GM23248 (cell line): ENCODE results near the gene KRTAP5-1. TPM values are rescaled to one million over a fixed set of nuclear protein-coding genes. Genes with fewer than 3 reads are reported as not detected.
"Not testable (repeated sequence)": the region's sequence is repeated elsewhere in the genome, so short reads cannot be mapped to it uniquely, and the experiment has no call there.

ENCODE experiments used
- DNase-seq: peaks from one replicate; pipeline ENCODE4 v3.0.0-alpha.2; 2015
- H2AFZ ChIP-seq: fragments of 200-600 bp; sonication (generic); 2 replicates; pipeline ENCODE4 v1.6.1; 2016; ENCODE audit warnings: antibody characterized with exemption
- H3F3A ChIP-seq: fragments of 200-600 bp; sonication (generic); 2 replicates; pipeline ENCODE4 v1.6.1; 2016; ENCODE audit warnings: mild to moderate bottlenecking, antibody characterized with exemption, mixed run types; ENCODE audit not compliant: insufficient read depth
- H3K27ac ChIP-seq: fragments of 200-600 bp; sonication (generic); 2 replicates; pipeline ENCODE4 v1.5.1; 2016; ENCODE audit warnings: mild to moderate bottlenecking
- H3K27me3 ChIP-seq: fragments of 200-600 bp; sonication (generic); replicated peaks from 2 replicates; pipeline ENCODE4 v1.6.1; 2016; ENCODE audit warnings: mild to moderate bottlenecking; ENCODE audit not compliant: insufficient read depth
- H3K36me3 ChIP-seq: fragments of 200-600 bp; sonication (generic); 2 replicates; pipeline ENCODE4 v1.6.1; 2016; ENCODE audit warnings: low read depth, mild to moderate bottlenecking
- H3K4me1 ChIP-seq: fragments of 200-600 bp; sonication (generic); 2 replicates; pipeline ENCODE4 v1.6.1; 2016; ENCODE audit warnings: mild to moderate bottlenecking; ENCODE audit not compliant: insufficient read depth
- H3K4me2 ChIP-seq: fragments of 200-600 bp; sonication (generic); one replicate; pipeline ENCODE4 v1.6.1; 2016; ENCODE audit warnings: mild to moderate bottlenecking; ENCODE audit not compliant: unreplicated experiment
- H3K4me3 ChIP-seq: fragments of 200-600 bp; sonication (generic); 2 replicates; pipeline ENCODE4 v1.5.1; 2016; ENCODE audit warnings: mild to moderate bottlenecking
- H3K79me2 ChIP-seq: fragments of 200-600 bp; sonication (generic); 2 replicates; pipeline ENCODE4 v1.6.1; 2016; ENCODE audit warnings: mild to moderate bottlenecking; ENCODE audit not compliant: insufficient read depth
- H3K9ac ChIP-seq: fragments of 200-600 bp; sonication (generic); 2 replicates; pipeline ENCODE4 v1.6.1; 2016; ENCODE audit warnings: mild to moderate bottlenecking
- H3K9me2 ChIP-seq: fragments of 200-600 bp; sonication (generic); 2 replicates; pipeline ENCODE4 v1.6.1; 2016; ENCODE audit warnings: mixed run types, mild to moderate bottlenecking, moderate library complexity; ENCODE audit not compliant: insufficient read depth
- H3K9me3 ChIP-seq: fragments of 200-600 bp; sonication (generic); one replicate; pipeline ENCODE4 v1.6.1; 2017; ENCODE audit warnings: low read depth
- H4K20me1 ChIP-seq: fragments of 200-600 bp; sonication (generic); 2 replicates; pipeline ENCODE4 v1.6.0; 2016; ENCODE audit not compliant: insufficient read depth
- EZH2 ChIP-seq: fragments of 200-600 bp; sonication (generic); IDR thresholded peaks from 2 replicates; pipeline ENCODE4 v1.6.1; 2018; ENCODE audit warnings: antibody characterized with exemption, mild to moderate bottlenecking; ENCODE audit not compliant: insufficient read depth, poor library complexity, severe bottlenecking
- EZH2phosphoT487 ChIP-seq: fragments of 200-600 bp; sonication (generic); IDR thresholded peaks from 2 replicates; pipeline ENCODE4 v1.6.1; 2018; ENCODE audit warnings: antibody characterized with exemption, moderate library complexity, mild to moderate bottlenecking, low read depth; ENCODE audit not compliant: insufficient read depth
- WGBS, 2 experiments: methylation state at CpG; one replicate each; pipeline ENCODE4 v1.1.6; 2015 to 2017; ENCODE audit warnings: low lambda C conversion rate in 2 of 2, low coverage in 1 of 2; ENCODE audit errors: missing lambda C conversion rate in 2 of 2; 5-methylcytosine and 5-hydroxymethylcytosine counted together
- in situ Hi-C: fragments of 300-500 bp; cut with MboI; formaldehyde crosslinking; loops from 2 replicates; pipeline ENCODE4 v1.15.0; 2020
- polyA plus RNA-seq: library from polyadenylated mRNA; unstranded; fragments of >200 nt; fragmentation: Nextera tagmentation; extraction: Ambion mirVana; gene quantifications from 2 replicates; pipeline ENCODE4 v1.2.1, GENCODE V29; 2016
- total RNA-seq: library from RNA; depleted of rRNA; stranded (reverse); fragments of >200 nt; shearing (Covaris generic); gene quantifications from 2 replicates; pipeline ENCODE4 v1.2.3, GENCODE V29; 2014

The KRTAP5-1 gene
- total and polyA plus RNA-seq, 2 experiments from 2014 or later, result not detected

DNA sequence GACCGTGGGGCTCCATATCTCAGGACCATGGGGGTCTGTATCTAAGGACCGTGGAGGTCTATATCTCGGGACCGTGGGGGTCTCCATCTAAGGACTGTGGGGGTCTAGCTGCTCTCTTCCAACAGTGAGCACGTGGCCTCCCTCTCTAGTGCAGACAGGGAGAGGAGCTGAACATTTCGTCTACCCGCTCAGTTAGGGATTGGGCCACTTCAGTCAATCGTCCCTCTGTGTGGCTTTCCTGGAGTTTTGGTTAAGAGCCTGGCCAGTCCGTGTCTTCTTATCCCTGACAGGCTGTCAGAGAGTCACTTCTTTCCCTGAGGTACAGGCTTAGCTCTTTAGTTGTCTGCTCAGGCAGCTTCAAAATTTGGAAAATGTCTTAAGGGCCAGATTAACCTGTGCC, 3.1 kb downstream of the KRTAP5-1 start:
- in situ Hi-C loops, result no loop called here
- H3K4me3 ChIP-seq, result no peak overlapping the region
- no peaks in the 10 kb centered on the region for H4K20me1 ChIP-seq
- DNase-seq, result no peak
- H3K9me3 ChIP-seq, result no peaks in the 10 kb centered on the region
- no peaks in the 10 kb centered on the region for H3K36me3 ChIP-seq
- H3K9me2 ChIP-seq, result no peaks in the 10 kb centered on the region
- no peak overlapping the region for H2AFZ ChIP-seq
- no peak overlapping the region for H3K27ac ChIP-seq
- peaks cover 24% of the 10 kb centered on the region; the same call in 1 of the 2 replicates for H3K27me3 ChIP-seq
- H3K79me2 ChIP-seq, result no peaks in the 10 kb centered on the region
- no peak overlapping the region for H3K9ac ChIP-seq
- 50 to 51% methylated on average over 9 of the region's 9 CpGs for WGBS, 2 experiments
- H3F3A ChIP-seq, result no peaks in the 10 kb centered on the region
- no peaks in the 10 kb centered on the region for H3K4me1 ChIP-seq
- TF ChIP-seq EZH2phosphoT487, result no peak
- H3K4me2 ChIP-seq, result no peak overlapping the region

DNA sequence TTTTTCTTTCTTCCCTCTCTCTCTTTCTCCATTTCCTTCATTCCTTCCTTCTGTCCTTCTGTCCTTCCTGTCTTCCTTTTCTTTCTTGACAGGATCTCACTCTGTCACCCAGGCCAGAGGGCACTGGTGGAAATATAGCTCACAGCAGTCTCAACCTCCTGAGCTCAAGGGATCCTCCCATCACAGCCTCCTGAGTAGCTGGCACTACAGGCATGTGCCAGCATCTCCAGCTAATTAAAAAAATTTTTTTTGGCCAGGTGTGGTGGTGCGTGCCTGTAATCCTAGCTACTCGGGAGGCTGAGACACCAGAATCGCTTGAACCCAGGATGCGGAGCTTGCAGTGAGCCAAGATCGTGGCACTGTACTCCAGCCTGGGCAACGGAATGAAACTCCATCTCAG, 8.3 kb downstream of the KRTAP5-1 start:
- H3K27ac ChIP-seq, result no peak overlapping the region
- 56 to 63% methylated on average over 6 of the region's 6 CpGs for WGBS, 2 experiments
- peaks cover 12% of the 10 kb centered on the region for H3K27me3 ChIP-seq
- H4K20me1 ChIP-seq, result no peaks in the 10 kb centered on the region
- in situ Hi-C loops, result no loop called here
- no peaks in the 10 kb centered on the region for H3K4me1 ChIP-seq
- no peak overlapping the region for H3K4me2 ChIP-seq
- 0 out of 2 replicates have a peak, but pooled peaks cover 3% of the 10 kb centered on the region for H3F3A ChIP-seq
- H3K9me2 ChIP-seq, result no peaks in the 10 kb centered on the region
- no peaks in the 10 kb centered on the region for H3K79me2 ChIP-seq
- H3K4me3 ChIP-seq, result no peak overlapping the region
- TF ChIP-seq EZH2phosphoT487 (no peak), EZH2 (no peak)
- no peaks in the 10 kb centered on the region for H3K9me3 ChIP-seq
- no peak overlapping the region for H2AFZ ChIP-seq
- no peak for DNase-seq
- no peaks in the 10 kb centered on the region for H3K36me3 ChIP-seq
- H3K9ac ChIP-seq, result no peak overlapping the region

DNA sequence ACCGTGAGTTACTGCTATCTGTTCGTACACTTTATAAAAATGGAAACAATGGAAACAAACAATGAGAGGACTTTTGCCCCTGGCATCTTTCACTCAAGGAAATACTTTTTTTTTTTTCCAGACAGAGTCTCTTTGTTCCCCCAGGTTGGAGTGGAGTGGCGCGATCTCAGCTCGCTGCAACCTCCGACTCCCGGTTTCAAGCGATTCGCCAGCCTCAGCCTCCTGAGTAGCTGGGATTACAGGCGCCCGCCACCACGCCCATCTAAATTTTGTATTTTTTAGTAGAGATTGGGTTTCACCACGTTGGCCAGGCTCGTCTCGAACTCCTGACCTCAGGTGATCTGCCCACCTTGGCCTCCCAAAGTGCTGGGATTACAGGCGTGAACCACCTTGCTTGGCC, 9.3 kb downstream of the KRTAP5-1 start:
- in situ Hi-C loops, H3K4me2 ChIP-seq, H3K9me3 ChIP-seq, H3K4me3 ChIP-seq, DNase-seq, H3K36me3 ChIP-seq, H3K4me1 ChIP-seq, H4K20me1 ChIP-seq, H2AFZ ChIP-seq, H3K27ac ChIP-seq, H3K79me2 ChIP-seq, H3K9ac ChIP-seq, H3F3A ChIP-seq, H3K9me2 ChIP-seq: not testable (repeated sequence)
- H3K27me3 ChIP-seq, result peaks cover 18% of the 10 kb centered on the region
- WGBS, 2 experiments, result 65 to 70% methylated on average over 16 of the region's 16 CpGs

DNA sequence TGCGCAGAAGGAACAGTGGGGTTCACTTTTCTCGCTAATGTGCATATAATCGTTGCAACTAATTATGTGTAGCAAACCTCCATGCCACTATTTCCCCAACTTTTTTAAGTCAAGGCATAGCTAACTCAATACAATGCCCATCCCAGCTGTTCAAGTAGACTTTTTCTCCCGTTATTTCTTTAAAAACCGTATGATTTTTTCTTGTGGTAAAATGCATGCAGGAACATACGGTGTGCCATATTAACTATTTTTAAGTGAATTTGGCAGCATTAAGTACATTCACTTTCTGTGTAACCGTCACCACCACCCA, 10.2 kb downstream of the KRTAP5-1 start:
- Histone ChIP-seq H3K27ac (no peak overlapping the region), H3K4me2 (no peak overlapping the region), H3K4me1 (no peaks in the 10 kb centered on the region), H3K79me2 (no peaks in the 10 kb centered on the region), H3K36me3 (no peaks in the 10 kb centered on the region), H3K9me3 (no peaks in the 10 kb centered on the region), H3K27me3 (peaks cover 21% of the 10 kb centered on the region), H4K20me1 (no peaks in the 10 kb centered on the region), H3K4me3 (no peak overlapping the region), H3K9me2 (no peaks in the 10 kb centered on the region), H2AFZ (no peak overlapping the region), H3F3A (0 out of 2 replicates have a peak, but pooled peaks cover 3% of the 10 kb centered on the region), H3K9ac (no peak overlapping the region)
- TF ChIP-seq EZH2phosphoT487 (no peak), EZH2 (no peak)
- WGBS, 2 experiments, result 3% methylated on average over 7 of the region's 7 CpGs
- in situ Hi-C loops, result no loop called here
- DNase-seq, result no peak

DNA sequence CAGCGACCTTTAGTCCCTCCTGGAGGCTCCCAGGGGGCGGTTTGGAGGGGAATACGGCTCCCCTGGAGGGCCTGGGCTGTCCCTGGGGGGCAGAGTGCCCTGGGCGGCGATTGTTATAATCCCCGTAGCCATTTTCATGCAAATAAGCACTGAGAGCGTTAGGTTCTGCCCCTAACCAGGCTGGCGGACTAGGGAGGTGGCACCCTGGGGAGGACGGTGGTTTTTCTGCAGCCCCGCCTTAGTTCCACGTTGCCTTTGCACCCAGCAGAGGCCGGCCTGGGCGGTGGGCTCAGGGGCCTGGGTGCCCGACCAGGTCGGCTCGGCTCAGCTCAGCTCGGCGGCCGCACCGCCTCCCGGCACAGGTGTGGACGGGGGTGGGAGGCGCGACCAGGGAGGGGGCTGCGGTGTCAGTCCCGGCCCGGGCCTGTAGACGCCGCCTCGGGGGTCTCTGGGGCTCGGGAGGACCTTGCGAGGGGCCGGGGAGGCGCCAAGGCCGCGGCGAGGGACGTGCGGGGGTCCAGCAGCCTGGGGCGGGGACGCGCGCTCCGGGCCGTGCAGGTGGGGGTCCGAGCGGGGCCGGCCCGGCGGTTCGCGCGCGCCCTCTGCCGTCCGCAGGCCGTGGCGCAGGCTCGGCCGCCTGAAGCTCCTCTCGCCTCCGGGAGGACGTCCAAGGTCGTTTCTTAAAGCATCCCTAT, 10.7 kb downstream of the KRTAP5-1 start:
- Histone ChIP-seq H2AFZ (no peak overlapping the region), H3K79me2 (no peaks in the 10 kb centered on the region), H3K4me3 (no peak overlapping the region), H3K27me3 (peaks cover 21% of the 10 kb centered on the region), H3K27ac (no peak overlapping the region), H3K9ac (no peak overlapping the region), H3K4me1 (no peaks in the 10 kb centered on the region), H4K20me1 (no peaks in the 10 kb centered on the region), H3K4me2 (peak overlapping the region; percentile 26), H3K9me2 (no peaks in the 10 kb centered on the region), H3F3A (0 out of 2 replicates have a peak, but pooled peaks cover 3% of the 10 kb centered on the region), H3K36me3 (no peaks in the 10 kb centered on the region), H3K9me3 (no peaks in the 10 kb centered on the region)
- in situ Hi-C loops, result no loop called here
- peak; percentile 74 for DNase-seq
- WGBS, 2 experiments, result 1 to 4% methylated on average over 33 to 64 of the region's 64 CpGs
- TF ChIP-seq EZH2phosphoT487 (no peak), EZH2 (no peak)
